Fibroblast of lung (primary cell): ENCODE results near the gene ISYNA1.

Experiments used
- EZH2 ChIP-seq: IDR thresholded peaks from 2 replicates; pipeline ENCODE4 v1.5.1; 2012; ENCODE audit warnings: low read length, control low read depth, mild to moderate bottlenecking; ENCODE audit errors: missing control alignments
- TF ChIP-seq, protein P1 (sequence below), 2 donors: IDR thresholded peaks in 1 of 2; conservative IDR thresholded peaks in 1 of 2; 1 replicate in 1 of 2; 2 replicates in 1 of 2; pipeline ENCODE4 v1.5.1; 2011 to 2012; ENCODE audit warnings: low read length in 2 of 2, control low read depth in 1 of 2, inconsistent platforms in 1 of 2, low read depth in 1 of 2, mild to moderate bottlenecking in 1 of 2

DNA sequence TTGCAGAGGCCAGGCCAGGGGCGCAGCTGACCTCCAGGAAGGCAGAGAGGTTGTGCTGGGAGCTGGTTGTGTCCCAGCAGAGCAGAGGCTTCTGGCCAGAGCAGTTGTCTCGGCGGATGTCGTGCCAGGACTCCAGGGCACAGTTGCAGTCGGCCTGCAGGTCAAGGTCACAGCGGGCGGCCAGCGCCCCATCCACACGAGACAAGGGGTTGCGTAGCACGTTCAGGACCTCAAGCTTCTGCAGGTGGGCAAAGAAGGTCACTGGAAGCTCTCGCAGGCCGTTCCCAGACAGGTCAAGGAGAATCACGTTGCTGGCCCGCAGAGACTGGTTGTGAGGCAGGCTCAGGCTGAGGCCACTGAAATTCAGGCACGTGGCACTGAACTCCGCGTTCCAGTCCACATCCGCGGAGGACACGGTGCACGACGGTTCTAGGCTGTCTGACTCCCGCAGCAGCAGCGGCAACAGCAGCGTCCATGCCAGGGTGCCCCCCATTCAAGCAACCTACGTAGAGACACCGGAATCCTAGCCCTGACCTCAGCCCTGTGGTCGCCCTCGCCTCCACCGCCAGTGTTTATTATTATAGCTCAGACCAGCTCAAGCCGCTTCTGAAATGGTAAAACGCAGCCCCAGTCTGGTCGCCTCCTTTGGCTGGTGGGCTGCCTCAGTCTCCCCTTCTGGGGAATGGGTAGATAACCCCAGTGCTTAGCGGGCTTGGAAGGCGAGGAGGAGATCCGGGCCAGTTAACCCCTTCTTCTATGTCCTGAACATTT is 41.3 kb downstream of the ISYNA1 start:
- TF ChIP-seq, protein P1, sequence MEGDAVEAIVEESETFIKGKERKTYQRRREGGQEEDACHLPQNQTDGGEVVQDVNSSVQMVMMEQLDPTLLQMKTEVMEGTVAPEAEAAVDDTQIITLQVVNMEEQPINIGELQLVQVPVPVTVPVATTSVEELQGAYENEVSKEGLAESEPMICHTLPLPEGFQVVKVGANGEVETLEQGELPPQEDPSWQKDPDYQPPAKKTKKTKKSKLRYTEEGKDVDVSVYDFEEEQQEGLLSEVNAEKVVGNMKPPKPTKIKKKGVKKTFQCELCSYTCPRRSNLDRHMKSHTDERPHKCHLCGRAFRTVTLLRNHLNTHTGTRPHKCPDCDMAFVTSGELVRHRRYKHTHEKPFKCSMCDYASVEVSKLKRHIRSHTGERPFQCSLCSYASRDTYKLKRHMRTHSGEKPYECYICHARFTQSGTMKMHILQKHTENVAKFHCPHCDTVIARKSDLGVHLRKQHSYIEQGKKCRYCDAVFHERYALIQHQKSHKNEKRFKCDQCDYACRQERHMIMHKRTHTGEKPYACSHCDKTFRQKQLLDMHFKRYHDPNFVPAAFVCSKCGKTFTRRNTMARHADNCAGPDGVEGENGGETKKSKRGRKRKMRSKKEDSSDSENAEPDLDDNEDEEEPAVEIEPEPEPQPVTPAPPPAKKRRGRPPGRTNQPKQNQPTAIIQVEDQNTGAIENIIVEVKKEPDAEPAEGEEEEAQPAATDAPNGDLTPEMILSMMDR (conservative IDR thresholded peaks at IDR 0.05 in 1 of 2, IDR thresholded peaks at IDR 0.05 in 1 of 2; ENCODE audit: low read depth in 1 of 2, low read length in 2 of 2), result no peak
- no peak for TF ChIP-seq EZH2
